Colon (tissue), 2 donors: ENCODE measurements around the gene CCND1.

ENCODE experiments used
- FAIRE-seq: peaks from 2 replicates; lab custom pipeline; 2012; peaks lifted over from hg19 to GRCh38; lab: Jason Lieb, UNC
- donor health status: control.
- donor health status: control.

CCND1 gene

GRCh38 chr11:69654001-69654659, 13.2 kb downstream of the CCND1 start:
- no peak for FAIRE-seq

GRCh38 chr11:69654660-69655478, 13.9 kb downstream of the CCND1 start:
- no peak for FAIRE-seq

GRCh38 chr11:69655479-69656428, 14.8 kb downstream of the CCND1 start:
- no peak for FAIRE-seq

- FAIRE-seq, result no peak
Measured at GRCh38 chr11:69656536-69657455, 15.8 kb downstream of the CCND1 start.

- no peak for FAIRE-seq
Measured at GRCh38 chr11:69657456-69657910, 16.5 kb downstream of the CCND1 start.

- no peak for FAIRE-seq
Measured at GRCh38 chr11:69657911-69658625, 17.1 kb downstream of the CCND1 start.

GRCh38 chr11:69658626-69659450, 17.9 kb downstream of the CCND1 start:
- no peak for FAIRE-seq

GRCh38 chr11:69659591-69659990, 18.6 kb downstream of the CCND1 start:
- no peak for FAIRE-seq

GRCh38 chr11:69660001-69660500, 19.1 kb downstream of the CCND1 start:
- FAIRE-seq, result no peak

- no peak for FAIRE-seq
Measured at GRCh38 chr11:69661413-69661715, 20.4 kb downstream of the CCND1 start.

- FAIRE-seq, result no peak
Measured at GRCh38 chr11:69662021-69662698, 21.2 kb downstream of the CCND1 start.

- no peak for FAIRE-seq
Measured at GRCh38 chr11:69662806-69663205, 21.9 kb downstream of the CCND1 start.

- no peak for FAIRE-seq
Measured at GRCh38 chr11:69663326-69663725, 22.4 kb downstream of the CCND1 start.

GRCh38 chr11:69664103-69664775, 23.3 kb downstream of the CCND1 start:
- FAIRE-seq, result no peak

- FAIRE-seq, result no peak
Measured at GRCh38 chr11:69664901-69665300, 23.9 kb downstream of the CCND1 start.

GRCh38 chr11:69665669-69666068, 24.7 kb downstream of the CCND1 start:
- FAIRE-seq, result no peak

GRCh38 chr11:69666261-69666660, 25.3 kb downstream of the CCND1 start:
- FAIRE-seq, result no peak

- no peak for FAIRE-seq
Measured at GRCh38 chr11:69666752-69667536, 26.0 kb downstream of the CCND1 start.
